AG04449 (cell line): ENCODE data around the gene RXRB.

Source experiments
- CTCF ChIA-PET: fragments of 350-600 bp; formaldehyde crosslinking; extraction: SDS; loops from one replicate; lab custom pipeline; 2021; ENCODE audit warnings: antibody characterized with exemption; lab: Yijun Ruan, JAX
- POLR2A ChIA-PET: fragments of 400-600, 350-600 bp; formaldehyde crosslinking; extraction: SDS; loops from one replicate; lab custom pipeline; 2020; ENCODE audit warnings: antibody characterized with exemption, inconsistent platforms; lab: Yijun Ruan, JAX
- DNase-seq: peaks from one replicate; pipeline ENCODE4 v3.0.0-alpha.2; 2010; ENCODE audit warnings: low read depth, low spot score
- H3K4me3 ChIP-seq: 2 replicates; pipeline ENCODE4 v1.5.1; 2011; ENCODE audit warnings: low read depth, mild to moderate bottlenecking, control low read depth, low read length
- TF ChIP-seq, protein P1 (sequence below): IDR thresholded peaks from one replicate; pipeline ENCODE4 v1.5.1; 2011; ENCODE audit warnings: mild to moderate bottlenecking, moderate library complexity, low read length, control low read depth, inconsistent platforms; ENCODE audit not compliant: insufficient read depth; ENCODE audit errors: missing control alignments

RXRB gene

DNA sequence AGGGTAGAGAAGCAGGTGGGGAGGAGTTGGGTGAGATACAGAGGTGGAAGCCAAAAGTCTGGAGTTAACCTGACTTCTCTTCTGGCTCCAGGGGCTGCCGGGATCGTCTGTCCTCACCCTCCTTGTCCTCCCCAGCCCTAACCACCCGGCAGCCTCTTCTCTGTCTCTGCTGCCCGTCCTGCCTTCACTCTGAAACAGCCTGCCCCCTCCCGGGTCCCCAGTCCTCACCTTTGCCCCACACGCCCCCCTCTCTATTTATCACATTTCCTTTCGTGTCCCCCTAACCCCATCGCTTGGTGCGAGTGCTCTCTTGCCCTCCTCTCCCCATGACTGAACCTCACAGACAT lies 13.5 kb upstream of the RXRB start:
- TF ChIP-seq, protein P1, sequence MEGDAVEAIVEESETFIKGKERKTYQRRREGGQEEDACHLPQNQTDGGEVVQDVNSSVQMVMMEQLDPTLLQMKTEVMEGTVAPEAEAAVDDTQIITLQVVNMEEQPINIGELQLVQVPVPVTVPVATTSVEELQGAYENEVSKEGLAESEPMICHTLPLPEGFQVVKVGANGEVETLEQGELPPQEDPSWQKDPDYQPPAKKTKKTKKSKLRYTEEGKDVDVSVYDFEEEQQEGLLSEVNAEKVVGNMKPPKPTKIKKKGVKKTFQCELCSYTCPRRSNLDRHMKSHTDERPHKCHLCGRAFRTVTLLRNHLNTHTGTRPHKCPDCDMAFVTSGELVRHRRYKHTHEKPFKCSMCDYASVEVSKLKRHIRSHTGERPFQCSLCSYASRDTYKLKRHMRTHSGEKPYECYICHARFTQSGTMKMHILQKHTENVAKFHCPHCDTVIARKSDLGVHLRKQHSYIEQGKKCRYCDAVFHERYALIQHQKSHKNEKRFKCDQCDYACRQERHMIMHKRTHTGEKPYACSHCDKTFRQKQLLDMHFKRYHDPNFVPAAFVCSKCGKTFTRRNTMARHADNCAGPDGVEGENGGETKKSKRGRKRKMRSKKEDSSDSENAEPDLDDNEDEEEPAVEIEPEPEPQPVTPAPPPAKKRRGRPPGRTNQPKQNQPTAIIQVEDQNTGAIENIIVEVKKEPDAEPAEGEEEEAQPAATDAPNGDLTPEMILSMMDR: no peak
- CTCF ChIA-PET: interaction anchor here (6.0 kb wide), 1 partner anchor 36 kb away, joined by 36 read pairs; no protein-coding TSS in a partner anchor
- POLR2A ChIA-PET: no interaction called here
- no peak for DNase-seq
- peak overlapping the region; percentile 62 for H3K4me3 ChIP-seq

DNA sequence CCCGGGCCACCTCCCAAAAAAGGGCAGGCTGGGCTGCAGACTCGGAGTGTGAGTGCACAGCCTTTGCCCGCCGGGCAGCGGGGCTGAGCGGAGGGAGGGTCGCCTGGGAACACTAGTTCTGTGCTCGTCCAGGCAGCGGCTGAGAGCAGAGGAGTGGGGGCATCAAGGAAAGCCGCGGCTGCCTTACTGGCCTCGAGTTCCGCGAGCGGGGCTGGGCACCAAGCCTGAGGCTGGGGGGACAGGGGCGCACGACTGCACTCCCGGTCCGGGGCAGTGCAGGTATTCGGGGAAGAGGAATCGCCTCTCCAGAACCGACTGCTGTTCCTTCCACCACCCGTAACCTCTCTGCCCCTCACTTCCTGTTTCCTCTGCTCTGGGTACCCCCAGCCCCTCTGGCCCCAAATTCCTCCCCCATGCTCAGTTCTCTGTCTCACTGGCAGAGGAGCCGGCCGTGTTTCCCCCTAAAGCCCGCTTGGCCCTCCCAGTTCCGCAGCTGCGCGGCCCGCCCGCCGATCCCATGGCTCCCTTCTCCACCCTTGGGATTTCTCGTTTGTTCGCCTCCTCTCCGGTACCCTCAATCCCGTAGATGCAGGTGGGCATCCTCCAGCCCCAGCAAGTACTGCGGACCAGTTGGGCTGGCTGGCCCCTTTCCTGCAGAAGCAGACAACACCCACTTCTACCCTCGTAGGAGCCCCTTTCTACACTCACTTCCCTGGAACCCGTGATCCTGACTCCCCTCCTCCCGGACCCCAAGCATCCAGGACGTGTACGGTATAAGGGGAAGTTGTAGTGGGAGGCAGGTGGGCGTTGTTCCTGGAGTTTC lies 12.9 kb upstream of the RXRB start:
- TF ChIP-seq, protein P1: no peak
- H3K4me3 ChIP-seq: peak overlapping the region; percentile 62
- DNase-seq: no peak
- CTCF ChIA-PET: interaction anchor here (0.9 to 6.0 kb wide), 3 partner anchors 16 to 280 kb away, joined by 3 to 36 read pairs (median 4); no protein-coding TSS in a partner anchor
- POLR2A ChIA-PET: interaction anchor here (0.7 to 1.1 kb wide), 4 partner anchors 35 to 76 kb away, joined by 3 to 11 read pairs (median 4); partner anchors contain the start of genes PFDN6 and WDR46

DNA sequence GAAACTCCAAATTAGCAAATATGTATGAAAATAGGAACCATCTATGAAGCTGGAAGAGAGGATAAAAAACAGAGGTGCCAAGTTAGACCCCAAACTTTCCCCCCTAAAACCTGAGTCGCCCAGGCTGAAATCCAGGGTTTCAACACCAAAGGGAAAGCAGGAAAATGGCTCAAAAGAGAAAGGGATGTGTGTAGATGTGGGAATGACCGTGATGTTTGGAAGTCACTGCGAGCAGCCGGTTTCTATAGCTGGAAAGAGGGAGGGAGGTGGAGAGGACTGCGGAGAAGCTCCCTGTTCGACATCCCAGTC lies 12.3 kb upstream of the RXRB start:
- CTCF ChIA-PET: interaction anchor here (0.9 to 6.0 kb wide), 4 partner anchors 15 to 279 kb away, joined by 3 to 36 read pairs (median 4); no protein-coding TSS in a partner anchor
- POLR2A ChIA-PET: interaction anchor here (0.7 to 1.1 kb wide), 4 partner anchors 35 to 76 kb away, joined by 3 to 11 read pairs (median 4); partner anchors contain the start of genes PFDN6 and WDR46

DNA sequence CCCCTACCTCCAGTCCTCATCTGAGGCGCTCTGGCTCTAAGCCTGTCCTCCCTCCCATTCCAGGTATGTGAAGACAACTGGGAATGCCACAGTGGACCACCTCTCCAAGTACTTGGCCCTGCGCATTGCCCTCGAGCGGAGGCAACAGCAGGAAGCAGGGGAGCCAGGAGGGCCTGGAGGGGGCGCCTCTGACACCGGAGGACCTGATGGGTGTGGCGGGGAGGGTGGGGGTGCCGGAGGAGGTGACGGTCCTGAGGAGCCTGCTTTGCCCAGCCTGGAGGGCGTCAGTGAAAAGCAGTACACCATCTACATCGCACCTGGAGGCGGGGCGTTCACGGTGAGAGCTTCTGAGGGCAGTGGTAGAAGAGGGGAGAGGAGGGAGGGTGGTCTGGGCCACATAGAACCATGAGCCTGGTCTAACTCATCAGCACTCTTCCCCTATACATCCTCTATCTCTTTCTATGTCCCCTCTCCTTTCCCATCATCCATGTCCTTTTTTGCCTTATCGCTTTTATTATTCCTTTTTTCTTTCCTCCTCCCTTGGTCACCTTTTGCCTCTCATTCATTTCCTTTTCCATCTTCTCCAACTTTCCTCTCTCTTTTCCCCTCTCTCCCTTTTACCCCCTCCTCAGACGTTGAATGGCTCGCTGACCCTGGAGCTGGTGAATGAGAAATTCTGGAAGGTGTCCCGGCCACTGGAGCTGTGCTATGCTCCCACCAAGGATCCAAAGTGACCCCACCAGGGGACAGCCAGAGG lies 11.4 kb upstream of the RXRB start:
- POLR2A ChIA-PET: no interaction called here
- DNase-seq: no peak
- CTCF ChIA-PET: interaction anchor here (0.6 to 6.0 kb wide), 3 partner anchors 15 to 38 kb away, joined by 3 to 36 read pairs (median 5); no protein-coding TSS in a partner anchor
- no peak overlapping the region for H3K4me3 ChIP-seq
- TF ChIP-seq, protein P1: no peak

More for the DNA sequence above, 12.3 kb upstream of the RXRB start:
- DNase-seq: no peak
- TF ChIP-seq, protein P1: no peak
- peak overlapping the region; percentile 62 for H3K4me3 ChIP-seq

DNA sequence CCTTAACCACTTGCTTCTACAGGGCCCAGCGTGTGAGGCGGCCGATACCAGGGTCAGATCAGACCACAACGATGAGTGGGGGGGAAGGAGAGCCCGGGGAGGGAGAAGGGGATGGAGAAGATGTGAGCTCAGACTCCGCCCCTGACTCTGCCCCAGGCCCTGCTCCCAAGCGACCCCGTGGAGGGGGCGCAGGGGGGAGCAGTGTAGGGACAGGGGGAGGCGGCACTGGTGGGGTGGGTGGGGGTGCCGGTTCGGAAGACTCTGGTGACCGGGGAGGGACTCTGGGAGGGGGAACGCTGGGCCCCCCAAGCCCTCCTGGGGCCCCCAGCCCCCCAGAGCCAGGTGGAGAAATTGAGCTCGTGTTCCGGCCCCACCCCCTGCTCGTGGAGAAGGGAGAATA lies 10.7 kb upstream of the RXRB start:
- H3K4me3 ChIP-seq: no peak overlapping the region
- DNase-seq: no peak
- ChIA-PET CTCF (interaction anchor here (1.8 to 6.0 kb wide), 2 partner anchors 13 to 38 kb away, joined by 4 to 36 read pairs; no protein-coding TSS in a partner anchor), POLR2A (no interaction called here)
- TF ChIP-seq, protein P1: no peak

DNA sequence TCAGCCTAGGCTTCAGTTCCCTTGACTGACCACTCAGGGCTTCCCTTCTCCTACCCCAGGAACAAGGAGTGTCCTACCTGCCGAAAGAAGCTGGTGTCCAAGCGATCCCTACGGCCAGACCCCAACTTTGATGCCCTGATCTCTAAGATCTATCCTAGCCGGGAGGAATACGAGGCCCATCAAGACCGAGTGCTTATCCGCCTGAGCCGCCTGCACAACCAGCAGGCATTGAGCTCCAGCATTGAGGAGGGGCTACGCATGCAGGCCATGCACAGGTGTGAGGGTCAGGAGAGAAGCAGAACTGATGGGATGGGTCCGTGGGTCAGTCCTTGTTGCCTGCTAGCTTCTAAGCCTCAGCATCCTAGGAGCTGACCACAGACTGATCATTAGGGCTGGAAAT lies 9.4 kb upstream of the RXRB start:
- CTCF ChIA-PET: interaction anchor here (1.8 to 6.0 kb wide), 2 partner anchors 12 to 40 kb away, joined by 4 to 36 read pairs; no protein-coding TSS in a partner anchor
- POLR2A ChIA-PET: no interaction called here
- no peak overlapping the region for H3K4me3 ChIP-seq
- no peak for DNase-seq
- TF ChIP-seq, protein P1: no peak
